GM18858 (cell line): Measurements from ENCODE around the gene ZNRF3.

Experiments
- ATAC-seq: cut with Tn5 transposase; IDR thresholded peaks from one replicate; pipeline ENCODE4 v1.9.1; 2021; ENCODE audit not compliant: unreplicated experiment

The ZNRF3 gene

DNA sequence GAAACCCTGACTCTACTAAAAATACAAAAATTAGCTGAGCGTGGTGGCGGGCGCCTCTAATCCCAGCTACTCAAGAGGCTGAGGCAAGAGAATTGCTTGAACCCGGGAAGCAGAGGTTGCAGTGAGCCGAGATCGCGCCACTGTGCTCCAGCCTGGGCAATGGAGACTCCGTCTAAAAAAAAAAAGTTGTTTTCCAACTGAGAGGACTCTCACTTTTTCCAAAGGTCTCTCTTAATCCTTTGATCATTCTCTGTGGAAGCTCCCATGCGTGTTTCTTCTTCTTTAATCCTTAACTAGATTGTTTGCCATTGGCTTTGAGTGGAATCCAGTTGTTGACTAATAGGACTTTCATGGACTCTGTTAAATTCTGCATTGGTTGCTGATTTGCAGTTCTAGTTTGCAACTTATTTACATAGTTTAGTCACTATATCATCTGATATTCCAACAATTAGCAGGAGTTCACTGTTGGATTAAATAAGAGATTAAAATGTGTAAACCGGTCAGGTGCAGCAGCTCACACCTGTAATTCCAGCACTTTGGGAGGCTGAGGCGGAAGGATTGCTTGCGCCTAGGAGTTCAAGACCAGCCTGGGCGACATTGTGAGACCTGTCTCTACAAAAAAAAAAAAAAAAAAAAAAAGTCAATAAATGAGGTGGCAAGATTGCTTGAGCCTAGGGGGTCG lies 98.6 kb downstream of the ZNRF3 start:
- no peak for ATAC-seq

DNA sequence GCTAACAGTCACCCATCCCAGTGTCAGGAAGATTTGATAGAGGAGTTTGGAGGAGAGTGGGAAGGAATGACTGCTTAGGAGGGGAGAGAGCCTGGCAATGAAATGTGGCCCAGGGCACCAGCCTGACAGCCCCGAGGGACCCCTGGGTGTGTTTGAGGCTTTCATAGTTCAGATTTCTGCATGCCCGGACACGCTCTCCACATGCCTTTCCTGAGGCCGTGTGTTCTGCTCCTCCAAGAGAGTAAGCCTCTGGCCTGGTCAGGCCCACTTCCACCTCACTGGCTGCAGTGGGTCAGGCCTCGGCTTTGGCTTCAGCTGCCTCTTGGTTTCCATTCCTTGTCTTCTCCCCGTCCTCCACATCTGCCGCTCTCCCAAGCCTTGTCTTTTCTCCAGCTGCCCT lies 99.8 kb downstream of the ZNRF3 start:
- ATAC-seq, result no peak

DNA sequence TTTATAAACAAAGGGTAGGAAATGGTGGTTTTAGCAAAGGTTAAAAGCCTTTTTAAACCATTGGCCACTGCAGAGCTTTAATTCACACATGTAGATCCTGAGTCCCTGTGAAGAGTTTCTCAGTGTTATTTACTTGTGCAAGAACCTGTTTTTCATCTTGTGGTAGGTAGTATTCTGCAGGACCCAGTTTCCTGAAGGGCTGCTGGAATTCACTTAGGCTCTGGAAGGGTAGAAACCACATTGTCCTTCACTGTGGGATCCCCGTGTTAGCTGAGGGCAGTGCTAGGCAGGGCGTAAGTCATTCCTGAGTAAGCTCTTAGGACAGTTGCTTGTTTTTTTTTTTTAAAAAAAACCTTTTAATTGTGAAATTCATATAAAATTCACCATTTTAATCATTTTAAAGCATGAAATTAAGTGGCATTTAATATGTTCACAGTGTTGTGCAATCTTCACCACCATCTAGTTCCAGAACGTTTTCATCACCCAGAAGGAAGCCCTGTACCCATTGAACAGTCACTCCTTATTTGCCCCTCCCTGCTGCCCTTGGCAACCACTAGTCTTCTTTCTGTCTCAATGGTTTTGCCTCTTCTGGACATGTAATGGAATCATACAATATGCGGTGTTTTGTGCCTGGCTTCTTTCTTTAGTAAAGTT lies 100.5 kb downstream of the ZNRF3 start:
- no peak for ATAC-seq

DNA sequence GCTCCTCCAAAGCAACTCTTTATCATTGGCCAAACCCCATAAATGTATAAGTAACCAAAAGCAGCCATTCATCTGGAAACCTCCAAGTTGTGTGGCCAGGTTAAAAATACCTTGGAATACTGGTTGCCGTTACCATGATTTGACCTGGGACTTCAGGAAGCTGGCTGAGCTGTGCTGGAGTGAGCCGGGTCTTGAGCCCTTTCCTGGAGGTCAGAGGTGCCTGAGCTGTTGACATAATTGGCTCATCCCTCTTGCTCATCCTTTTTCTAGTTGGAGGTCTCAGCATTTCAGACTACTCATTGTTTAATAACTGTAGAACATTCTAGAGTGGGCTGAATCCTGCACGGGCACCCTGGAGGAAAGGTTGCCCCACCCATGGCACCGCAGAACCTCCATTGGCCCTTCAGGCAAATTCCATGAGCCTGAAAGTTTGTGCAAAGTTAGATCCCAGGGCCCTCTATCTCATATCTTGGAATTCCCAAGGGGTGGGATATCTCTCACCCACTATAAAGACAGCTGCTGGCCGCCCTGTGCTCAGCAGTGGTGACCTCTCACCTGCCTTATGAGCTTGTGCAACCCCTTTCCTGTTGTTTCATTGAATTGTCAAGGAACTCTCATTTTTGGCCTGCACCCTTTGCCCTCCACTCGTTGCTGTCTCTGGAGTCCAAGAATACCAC lies 101.2 kb downstream of the ZNRF3 start:
- no peak for ATAC-seq

DNA sequence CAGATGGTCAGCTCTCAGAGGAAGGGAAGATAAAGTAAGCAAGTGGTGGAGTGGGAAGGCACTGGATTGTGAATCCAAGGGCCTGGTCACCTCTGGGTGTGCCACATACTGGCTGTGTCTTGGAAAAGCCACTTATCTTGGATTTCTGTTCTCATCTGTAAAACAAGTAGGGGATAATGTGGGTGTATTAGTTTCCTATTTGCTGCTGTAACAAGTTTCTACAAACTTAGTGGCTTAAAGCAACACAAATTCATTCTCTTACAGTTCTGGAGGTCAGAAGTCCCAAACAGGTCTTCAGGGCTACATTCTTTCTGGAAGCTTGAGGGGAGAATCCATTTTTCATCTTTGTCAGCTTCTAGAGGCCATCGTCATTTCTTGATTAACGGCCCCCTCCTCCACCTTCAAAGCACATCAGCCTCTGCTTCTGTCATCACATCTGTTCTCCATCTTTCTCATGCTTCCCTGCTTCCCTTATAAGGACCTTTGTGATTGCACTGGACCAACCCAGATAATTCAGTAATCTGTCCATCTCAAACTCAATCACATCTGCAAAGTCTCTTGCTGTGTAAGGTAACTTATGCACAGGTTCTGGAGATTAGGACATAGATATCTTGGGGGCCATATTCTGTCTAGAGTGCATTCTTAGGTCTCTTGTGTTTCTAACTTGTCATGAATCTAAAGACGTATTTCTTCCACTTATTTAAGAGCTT lies 102.4 kb downstream of the ZNRF3 start:
- no peak for ATAC-seq

DNA sequence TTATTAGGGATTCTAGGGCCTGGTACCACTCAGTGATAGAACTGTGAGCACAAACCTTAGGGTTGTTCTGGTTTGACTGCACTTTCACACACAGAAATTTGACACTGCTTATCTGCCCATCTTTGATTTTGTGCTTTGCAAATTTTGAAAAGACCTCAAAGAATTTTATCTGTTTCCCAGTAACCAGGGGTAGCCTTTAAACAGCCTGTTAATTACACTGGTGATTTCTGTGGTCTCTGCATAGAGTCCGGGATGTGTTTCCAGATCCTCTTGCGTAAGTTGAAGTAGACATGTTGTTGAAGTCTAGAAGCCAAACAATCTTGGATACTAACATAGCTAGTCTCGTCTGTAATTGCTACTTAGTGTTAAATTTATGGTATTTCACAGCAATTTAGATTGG lies 103.0 kb downstream of the ZNRF3 start:
- no peak for ATAC-seq

DNA sequence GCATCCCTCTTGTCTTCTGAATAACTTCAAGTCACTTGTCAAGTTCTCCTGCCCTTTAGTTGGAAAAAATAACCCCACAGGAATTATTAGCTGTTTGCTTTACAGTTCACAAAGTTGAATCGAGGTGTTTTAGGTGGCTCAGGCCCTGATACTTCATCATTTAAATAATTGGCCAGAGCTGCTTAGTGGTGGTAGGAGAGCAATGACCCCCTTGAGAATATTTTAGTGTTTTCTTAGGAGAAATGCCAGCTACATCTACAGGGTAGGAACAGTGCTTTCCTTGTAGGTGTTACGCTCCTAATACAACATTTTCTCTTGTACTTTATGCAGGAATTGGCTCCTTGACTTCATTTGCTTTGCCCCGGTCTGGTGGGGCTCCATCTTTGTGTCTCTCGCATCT lies 105.1 kb downstream of the ZNRF3 start:
- ATAC-seq, result no peak

DNA sequence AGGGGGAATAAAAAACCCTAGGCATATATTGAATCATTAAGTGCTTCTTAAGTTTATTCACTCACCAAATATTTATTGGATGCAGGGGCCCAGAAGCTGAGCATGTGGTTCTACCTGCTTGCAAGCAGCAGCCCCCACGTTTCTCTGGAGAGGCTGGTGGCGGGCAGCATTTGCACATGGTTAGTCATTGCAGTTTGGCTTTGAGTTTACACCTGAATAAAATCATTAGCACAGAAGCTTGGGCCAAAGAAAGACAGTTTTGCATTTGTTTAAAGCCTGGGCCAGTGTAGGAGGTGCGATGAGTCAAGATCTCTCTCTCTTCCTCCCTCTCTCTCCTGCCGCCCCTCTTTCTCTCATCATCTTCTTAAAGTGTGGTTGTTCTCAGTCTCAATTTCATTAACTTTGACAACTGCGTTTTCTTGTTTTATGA lies 105.7 kb downstream of the ZNRF3 start:
- no peak for ATAC-seq

DNA sequence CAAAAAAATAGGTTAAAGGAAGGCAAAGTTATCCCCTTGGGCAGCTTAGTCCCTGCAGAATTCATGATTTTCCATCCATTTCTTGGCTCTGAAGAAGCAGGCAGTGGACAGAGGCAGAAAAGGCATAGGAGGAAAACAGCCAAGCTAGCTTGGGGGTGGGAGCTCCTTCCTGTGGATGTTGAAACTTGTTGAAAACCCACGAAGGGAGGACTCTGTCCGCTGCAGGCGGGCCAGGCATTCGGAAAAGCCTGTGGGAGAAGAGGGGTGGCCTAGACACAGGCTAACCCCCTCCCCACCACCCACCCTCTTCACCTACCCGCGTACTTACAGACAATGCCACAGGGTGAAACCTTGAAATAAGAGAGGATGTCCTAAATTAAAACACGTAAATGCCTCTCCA lies 106.1 kb downstream of the ZNRF3 start:
- no peak for ATAC-seq

DNA sequence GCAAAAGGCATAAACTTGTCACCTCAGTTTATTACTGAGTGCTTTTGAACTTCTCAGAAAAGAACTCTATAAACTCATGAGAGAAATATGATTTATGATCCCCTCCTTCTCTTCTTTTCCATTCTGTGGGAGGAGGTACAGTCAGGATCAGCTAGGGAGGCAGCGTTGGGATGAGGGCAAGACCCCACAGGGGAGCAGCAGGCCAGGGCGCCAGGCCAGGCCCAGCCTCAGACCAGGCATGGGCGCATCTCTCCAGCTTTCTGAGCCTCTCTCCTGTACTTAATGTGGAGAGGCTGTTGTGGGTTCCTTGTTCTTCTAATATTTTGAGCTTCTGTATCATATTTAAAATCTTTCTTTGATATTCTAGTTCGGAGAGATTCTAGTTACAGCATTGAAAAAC lies 106.5 kb downstream of the ZNRF3 start:
- no peak for ATAC-seq

DNA sequence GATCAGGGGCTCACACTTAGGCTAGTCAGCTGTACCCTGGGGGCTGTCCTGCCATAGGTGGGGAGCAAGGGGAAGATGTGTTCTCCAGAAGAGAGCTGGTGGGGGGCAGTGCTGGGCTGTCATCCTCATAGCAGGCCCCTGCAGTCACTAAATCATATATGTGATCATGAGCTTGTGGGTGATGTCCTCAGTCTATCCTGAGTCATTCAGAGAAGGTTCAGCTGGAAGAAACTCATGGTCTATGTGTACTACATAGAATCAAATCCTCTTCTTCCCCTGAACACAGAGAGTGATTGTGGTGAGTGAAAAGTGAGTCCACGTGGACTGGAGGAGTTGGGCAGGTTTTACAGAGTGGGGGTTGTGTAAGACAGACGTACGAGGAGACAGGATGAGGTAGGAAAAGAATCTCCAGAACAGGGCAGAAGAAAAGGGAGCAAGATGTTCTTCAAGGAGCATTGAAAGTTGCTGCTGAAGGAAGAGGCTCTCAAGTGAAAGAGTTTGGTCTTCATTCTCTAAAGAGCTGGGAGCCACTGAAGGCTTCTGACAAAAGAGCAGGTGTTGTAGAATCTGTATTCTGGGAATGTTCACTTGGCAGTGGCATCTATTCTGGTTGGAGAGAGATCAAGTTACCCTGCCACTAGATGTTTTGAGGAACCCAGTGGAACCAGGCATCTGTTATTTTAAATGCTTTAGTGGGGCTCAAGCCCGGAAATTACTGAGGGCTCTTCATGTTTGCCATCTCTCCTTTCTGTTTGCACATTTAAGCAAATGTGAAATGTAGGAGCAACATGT lies 109.4 kb downstream of the ZNRF3 start:
- no peak for ATAC-seq

DNA sequence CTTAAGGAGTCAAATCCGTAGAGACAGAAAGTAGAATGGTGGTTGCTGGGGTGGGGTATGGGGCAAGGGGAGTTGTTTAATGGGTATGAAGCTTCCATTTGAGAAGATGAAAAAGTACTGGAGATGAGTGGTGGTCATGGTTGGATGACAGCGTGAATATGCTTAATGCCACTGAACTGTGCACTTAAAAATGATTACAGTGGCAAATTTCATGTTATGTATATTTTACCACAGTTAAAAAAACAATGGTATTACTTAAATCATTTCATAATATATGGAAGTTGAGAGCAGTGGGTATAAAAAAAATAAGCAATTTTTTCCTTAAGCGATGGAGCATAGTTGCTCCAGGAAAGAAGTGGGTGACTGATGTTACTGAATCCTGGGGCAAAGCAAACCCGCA lies 111.2 kb downstream of the ZNRF3 start:
- ATAC-seq, result no peak

DNA sequence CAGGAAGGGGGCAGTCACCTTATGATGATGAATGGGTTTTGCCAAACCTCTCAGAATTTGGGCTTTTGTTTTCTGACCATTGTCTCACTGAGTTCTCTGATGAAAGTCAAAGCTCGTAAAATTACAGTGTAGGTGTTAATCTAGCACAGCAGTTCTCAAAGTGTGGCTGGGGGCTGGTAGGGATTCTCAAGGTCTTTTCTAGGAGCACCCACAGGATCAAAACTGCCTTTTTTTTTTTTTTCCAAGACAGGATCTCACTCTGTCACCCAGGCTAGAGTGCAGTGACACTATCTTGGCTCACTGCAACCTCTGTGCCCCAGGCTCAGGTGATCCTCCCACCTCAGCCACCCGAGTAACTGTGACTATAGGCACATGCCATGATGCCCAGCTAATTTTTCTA lies 112.2 kb downstream of the ZNRF3 start:
- ATAC-seq, result no peak

DNA sequence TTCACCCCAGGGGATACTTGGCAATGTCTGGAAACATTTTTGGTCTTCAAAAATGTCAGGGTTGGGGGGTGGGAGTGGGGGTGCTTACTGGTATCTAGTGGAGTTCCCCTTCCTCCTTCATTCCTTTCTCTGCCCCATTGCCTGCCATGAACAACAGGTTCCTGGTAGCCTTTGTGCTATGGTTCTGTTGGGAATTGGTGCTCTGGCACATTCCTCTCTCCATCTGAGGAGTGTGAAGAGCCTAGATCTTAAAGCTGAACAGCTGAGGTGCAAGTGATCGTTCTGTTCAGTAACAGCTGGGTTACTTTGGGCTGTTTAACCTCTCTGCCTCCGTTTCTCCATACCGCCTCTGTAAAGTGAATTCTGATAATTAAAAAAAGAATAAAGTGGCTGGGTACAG lies 114.0 kb downstream of the ZNRF3 start:
- no peak for ATAC-seq

DNA sequence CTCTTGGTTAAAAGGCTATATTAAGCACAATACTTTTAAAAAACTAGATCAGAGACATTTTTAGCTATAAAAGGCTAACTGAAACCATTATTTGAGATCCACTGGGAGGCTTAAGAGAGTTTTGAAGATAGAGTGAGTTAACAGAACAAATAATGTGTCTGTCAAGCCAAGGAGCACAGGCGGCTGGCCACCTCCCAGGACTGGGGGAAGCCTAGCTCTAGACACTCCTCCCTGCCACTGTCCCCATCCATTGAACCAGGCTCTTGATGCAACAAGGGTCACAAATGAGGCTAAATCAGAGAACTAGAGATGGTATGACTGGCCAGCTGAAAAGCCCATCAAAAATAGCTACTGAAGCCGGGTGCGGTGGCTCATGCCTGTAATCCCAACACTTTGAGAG lies 115.3 kb downstream of the ZNRF3 start:
- no peak for ATAC-seq

DNA sequence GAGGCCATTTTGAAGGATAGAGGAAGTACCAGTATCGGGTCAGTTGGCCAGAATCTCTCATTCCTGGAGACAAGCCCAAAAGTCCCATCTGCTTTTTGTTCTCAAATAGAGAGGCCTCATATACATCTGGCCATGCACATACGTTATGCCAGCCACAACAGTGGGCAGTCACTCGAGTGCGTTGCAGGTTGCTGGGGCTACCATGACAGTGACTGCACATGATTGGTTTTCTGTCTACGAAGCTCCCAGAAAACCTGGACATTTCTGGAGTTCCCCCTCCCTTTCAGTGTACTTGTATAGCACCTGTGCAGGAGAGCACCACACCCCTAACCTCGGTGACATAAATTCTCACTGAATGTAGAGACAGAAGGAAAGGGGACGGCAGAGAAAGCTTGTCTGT lies 116.1 kb downstream of the ZNRF3 start:
- no peak for ATAC-seq

DNA sequence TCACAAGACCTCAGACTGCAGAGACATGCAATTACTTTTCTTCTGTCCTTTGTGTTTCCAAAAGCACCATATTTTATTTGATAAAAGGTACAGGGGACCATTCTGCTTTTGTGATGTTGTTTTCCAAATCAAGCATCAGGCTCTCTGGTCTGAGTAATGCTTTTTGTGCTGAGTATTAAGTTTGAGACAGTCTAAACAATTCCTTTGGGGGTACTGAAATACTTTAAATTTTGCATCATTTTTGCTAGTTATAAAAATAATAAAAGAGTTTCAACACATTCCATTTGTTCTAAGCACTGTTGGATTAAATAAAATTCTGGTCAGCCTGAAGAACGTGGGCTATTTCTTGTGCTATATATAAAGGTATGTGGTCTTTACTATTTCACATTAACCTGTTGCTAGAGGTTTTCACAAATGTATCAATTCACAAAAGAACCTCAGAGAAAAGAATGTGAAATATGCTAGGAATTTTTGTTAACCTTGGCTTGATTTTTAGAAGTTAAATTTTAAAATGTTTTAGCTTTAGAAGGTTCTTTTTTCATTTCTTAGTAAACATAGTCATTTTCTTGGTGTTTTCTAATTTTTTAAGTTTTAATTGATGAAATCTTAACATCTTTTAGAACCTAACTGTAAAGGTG lies 116.7 kb downstream of the ZNRF3 start:
- ATAC-seq, result no peak

DNA sequence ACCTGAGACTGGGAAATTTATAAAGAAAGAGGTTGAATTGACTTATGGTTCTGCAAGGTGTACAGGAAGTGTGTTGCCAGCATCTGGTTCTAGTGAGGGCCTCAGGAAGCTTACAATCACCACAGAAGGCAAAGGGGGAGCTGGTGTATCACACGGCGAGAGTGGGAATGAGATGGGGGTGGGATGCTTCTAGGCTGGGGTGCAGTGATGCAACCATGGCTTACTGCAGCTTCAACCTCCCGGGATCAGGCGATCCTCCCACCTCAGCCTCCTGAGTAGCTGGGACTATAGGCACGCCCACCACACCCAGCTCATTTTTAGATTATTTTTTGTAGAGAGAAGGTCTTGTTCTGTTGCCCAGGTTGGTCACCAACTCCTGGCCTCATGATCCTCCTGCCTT lies 117.3 kb downstream of the ZNRF3 start:
- no peak for ATAC-seq

DNA sequence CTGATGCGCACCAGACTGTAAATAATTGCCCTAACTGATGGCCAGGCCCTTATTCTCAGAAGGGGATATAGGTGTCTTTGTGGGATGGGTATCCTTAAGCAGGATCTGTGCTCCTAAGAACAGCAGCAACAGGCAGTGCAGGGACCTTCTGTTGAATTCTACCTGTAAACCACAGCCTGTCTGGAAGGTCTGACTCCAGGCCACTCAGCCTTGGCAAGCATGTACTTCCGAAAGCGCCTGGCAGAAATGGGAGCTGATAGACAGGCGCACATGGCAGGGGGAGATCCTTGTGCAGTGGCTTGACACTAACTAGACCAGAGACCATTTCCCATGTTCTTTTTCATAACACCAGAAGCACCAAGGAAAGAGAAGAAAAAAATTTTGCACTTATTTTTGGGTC lies 119.2 kb downstream of the ZNRF3 start:
- ATAC-seq, result no peak

DNA sequence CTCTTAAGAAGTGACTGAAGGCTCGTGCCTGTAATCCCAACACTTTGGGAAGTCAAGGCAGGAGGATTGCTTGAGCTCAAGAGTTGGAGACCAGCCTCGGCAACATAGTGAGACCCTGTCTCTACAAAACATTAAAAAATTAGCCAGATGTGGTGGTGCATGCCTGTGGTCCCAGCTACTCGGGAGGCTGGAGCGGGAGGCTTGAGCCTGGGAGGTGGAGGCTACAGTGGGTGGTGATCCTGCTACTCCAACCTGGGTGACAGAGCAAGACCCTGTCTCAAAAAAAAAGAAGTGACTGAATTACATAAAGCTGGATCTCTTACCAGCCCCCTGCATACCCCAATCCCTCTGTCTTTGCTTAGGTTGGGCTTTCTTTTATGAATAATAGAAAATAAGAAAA lies 120.2 kb downstream of the ZNRF3 start:
- no peak for ATAC-seq
